Ureter (tissue), 1 donor: Measurements from ENCODE around the gene SLC25A19. TPM values are rescaled to one million over a fixed set of nuclear protein-coding genes. Genes with fewer than 3 reads are reported as not detected.

Experiments
- DNase-seq: peaks from one replicate; pipeline ENCODE4 v3.0.0-alpha.2; 2020; ENCODE audit warnings: low spot score
- total RNA-seq: library from RNA; stranded (reverse); gene quantifications from one replicate; pipeline ENCODE4 v1.2.4, GENCODE V29; 2023
- donor health status: DM: yes; HTN: yes; CAD: no.

The SLC25A19 gene
- total RNA-seq, 1 donor from 2014 or later, result 8.8 TPM

- DNase-seq, result no peak
Observed at GRCh38 chr17:75241502-75241901, 47.7 kb downstream of the SLC25A19 start.

DNA sequence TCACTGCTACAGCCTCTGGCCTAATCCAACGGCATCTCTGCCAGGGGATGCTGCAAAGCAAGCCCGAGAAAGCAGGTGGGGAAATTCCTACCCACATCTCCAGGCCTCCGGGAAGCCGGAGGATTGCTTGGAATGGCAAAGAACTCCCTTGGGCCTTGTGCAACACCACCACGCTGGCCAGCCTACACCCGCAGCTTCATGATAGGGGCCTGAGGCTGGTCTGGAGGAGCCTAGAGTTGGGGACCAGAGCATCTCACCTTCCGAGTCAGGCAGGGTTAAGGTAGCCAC is 48.1 kb downstream of the SLC25A19 start:
- no peak for DNase-seq

- no peak for DNase-seq
Observed at GRCh38 chr17:75240394-75241142, 48.7 kb downstream of the SLC25A19 start.

DNA sequence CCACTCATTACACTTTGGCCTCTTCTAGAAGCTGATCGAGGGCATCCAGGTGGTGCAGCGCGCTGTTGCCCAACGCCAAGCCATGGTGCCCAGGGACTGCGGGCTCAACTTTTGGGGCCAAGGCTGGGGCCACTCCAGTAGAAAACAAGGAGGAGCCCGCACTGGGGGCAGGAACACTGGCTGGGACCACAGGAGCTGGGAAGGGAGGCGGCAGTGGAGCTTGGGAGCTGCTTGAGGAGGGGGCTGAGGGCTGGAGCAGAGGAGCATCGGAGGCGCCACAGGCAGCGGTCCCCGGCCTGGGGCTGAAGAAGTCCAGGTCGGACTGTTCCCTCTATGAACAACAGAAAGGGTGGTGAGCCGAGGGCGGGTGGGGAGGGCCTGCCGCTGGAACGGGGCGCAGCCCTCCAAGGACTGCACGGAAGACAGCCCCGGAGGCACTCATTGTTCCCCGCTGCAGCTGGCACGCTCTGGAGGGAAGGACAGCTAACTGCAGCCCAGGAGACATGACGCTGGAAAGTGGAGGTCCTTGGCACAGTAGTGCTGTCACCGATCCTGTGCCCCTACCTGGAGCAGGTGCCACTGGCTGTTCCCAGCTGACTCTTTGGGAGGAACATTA is 49.3 kb downstream of the SLC25A19 start:
- no peak for DNase-seq

- no peak for DNase-seq
Observed at GRCh38 chr17:75239214-75239613, 50.0 kb downstream of the SLC25A19 start.

- no peak for DNase-seq
Observed at GRCh38 chr17:75238684-75239191, 50.5 kb downstream of the SLC25A19 start.

- no peak for DNase-seq
Observed at GRCh38 chr17:75238020-75238580, 51.1 kb downstream of the SLC25A19 start.

DNA sequence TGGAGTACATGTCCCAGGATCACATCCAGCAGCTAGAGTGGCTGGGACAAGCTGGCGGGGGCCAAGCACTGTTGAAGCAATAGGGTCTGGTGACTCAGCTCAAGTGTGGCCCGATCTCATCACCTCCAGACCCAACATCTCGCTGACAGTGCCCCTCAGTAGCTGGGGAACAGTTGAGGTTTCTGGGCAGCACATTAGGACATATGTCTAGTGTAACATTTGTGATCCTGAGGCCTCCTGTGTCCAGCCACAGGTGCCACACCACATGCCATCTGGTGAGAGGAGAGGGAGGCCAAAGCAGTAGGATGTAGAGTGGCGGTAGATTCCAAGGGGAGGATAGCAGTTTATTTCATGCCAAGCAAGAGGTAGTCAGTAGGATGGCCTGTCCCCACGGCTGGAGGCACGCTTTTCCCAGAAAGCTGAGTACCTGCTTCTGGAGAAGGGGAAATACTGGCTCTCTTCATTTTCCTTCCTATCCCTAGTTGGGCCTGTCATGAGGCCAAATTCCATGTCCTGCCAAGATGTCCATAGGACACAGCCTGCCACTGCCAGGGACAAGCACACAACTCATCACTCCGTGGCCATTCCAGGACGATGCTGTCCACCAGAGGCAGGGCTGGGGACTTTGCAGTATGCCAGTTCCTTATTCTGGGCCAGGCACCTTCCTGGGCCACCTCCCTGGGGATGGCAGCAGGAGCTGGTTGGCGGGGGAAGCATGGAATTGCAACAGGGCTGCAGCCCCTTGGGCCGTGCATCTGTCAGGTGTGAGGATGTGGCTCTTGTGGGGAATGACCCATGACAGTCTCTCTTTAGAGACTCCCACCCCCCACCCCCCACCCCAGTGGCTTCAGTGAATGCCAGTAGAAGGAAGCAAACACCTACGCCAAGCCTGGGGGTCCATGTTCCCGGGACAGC is 51.9 kb downstream of the SLC25A19 start:
- no peak for DNase-seq

- DNase-seq, result no peak
Observed at GRCh38 chr17:75232786-75233185, 56.4 kb downstream of the SLC25A19 start.

GRCh38 chr17:75231741-75232464 is 57.3 kb downstream of the SLC25A19 start:
- no peak for DNase-seq

DNA sequence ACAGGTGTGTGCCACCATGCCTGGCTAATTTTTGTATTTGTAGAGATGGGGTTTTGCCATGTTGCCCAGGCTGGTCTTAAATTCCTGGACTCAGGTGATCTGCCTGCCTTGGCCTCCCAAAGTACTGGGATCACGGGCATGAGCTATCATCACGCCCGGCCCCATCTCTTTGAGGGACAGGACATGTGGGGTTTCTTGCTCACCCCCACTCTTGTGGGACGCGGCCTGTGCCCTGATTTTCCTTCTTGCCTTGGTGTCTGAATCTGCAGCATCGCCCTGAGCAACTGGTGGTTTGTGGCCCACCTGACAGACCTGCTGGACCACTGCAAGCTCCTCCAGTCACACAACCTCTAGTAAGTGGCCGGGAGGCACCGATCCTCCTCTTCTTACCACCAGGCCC is 58.2 kb downstream of the SLC25A19 start:
- DNase-seq, result no peak

DNA sequence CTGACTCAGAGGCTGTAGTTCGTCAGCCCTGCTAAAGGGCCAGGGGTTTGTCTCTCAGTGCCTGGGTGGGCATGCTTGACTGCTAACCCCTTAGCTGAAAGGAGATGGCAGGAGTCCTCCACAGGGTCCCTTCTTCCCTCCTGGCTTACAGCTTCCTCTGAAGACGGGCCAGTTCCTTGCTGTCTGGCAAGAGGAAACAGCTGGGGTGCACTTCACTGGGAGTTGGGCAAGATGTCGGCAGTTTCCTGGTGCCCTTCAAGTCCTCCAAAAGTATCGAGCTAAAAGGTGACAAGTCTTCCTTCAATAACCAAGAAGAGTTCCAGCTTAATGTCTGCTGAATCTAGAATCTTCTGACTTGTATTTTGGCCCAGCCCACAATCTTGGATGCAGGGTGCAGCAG is 60.4 kb downstream of the SLC25A19 start:
- DNase-seq, result no peak

GRCh38 chr17:75228305-75228704 is 60.9 kb downstream of the SLC25A19 start:
- no peak for DNase-seq

- DNase-seq, result no peak
Observed at GRCh38 chr17:75227729-75228128, 61.5 kb downstream of the SLC25A19 start.

DNA sequence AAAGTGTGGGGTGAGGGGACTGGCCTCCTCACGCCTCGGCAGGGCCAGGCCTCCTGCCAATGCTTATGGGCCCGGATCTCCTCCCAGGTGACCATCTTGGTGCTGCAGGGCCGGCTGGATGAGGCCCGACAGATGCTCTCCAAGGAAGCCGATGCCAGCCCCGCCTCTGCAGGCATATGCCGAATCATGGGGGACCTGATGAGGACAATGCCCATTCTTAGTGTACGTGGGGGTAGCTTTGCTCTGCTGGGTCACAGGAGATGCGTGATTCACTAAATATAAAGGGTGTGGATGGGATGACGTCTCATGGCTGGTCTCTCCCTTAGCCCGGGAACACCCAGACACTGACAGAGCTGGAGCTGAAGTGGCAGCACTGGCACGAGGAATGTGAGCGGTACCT is 64.2 kb downstream of the SLC25A19 start:
- DNase-seq, result no peak

Other genes starting within 250 kb of the SLC25A19 start
- gene ATP5PD, start 242.5 kb downstream of the SLC25A19 start, total RNA-seq, result 270 TPM
- 25.3 TPM for gene KCTD2, start 242.2 kb downstream of the SLC25A19 start, total RNA-seq
- 77.7 TPM for gene SLC16A5, start 201.5 kb downstream of the SLC25A19 start, total RNA-seq
- 13.8 TPM for gene ARMC7, start 179.5 kb downstream of the SLC25A19 start, total RNA-seq
- gene NT5C, start 157.7 kb downstream of the SLC25A19 start, total RNA-seq, result 81.6 TPM
- 93.9 TPM for gene JPT1, start 134.9 kb downstream of the SLC25A19 start, total RNA-seq
- 326 TPM for gene SUMO2, start 106.5 kb downstream of the SLC25A19 start, total RNA-seq
- gene NUP85, start 83.8 kb downstream of the SLC25A19 start, total RNA-seq, result 88.6 TPM
- 61.4 TPM for gene GGA3, start 27.8 kb downstream of the SLC25A19 start, total RNA-seq
- gene MRPS7, start 27.6 kb downstream of the SLC25A19 start, total RNA-seq, result 57.0 TPM
- 19.9 TPM for gene MIF4GD, start 18.2 kb downstream of the SLC25A19 start, total RNA-seq
- 79.0 TPM for gene GRB2, start 116.2 kb upstream of the SLC25A19 start, total RNA-seq
- gene TMEM94, start 167.2 kb upstream of the SLC25A19 start, total RNA-seq, result 73.2 TPM
- 60.8 TPM for gene CASKIN2, start 226.1 kb upstream of the SLC25A19 start, total RNA-seq
- gene TSEN54, start 227.1 kb upstream of the SLC25A19 start, total RNA-seq, result 25.1 TPM
- gene LLGL2, start 236.3 kb upstream of the SLC25A19 start, total RNA-seq, result 94.0 TPM